CD14-positive monocyte (primary cell): ENCODE results near the gene SEPTIN8. TPM values are rescaled to one million over a fixed set of nuclear protein-coding genes. Genes with fewer than 3 reads are reported as not detected.

Experiments
- DNase-seq, 3 donors: peaks; one replicate each; pipeline ENCODE4 v3.0.0-alpha.2; 2011 to 2022
- H2AFZ ChIP-seq: 2 replicates; pipeline ENCODE4 v1.6.0; 2012; ENCODE audit warnings: mild to moderate bottlenecking, low read depth, low read length, inconsistent platforms; ENCODE audit not compliant: insufficient read depth, poor library complexity, severe bottlenecking
- H3K27ac ChIP-seq, 2 donors: 1 replicate in 1 of 2; 2 replicates in 1 of 2; pipeline ENCODE4 v1.5.1; 2012 to 2013; ENCODE audit warnings: low read length in 2 of 2, control low read depth in 1 of 2, inconsistent platforms in 1 of 2, low read depth in 1 of 2, mild to moderate bottlenecking in 1 of 2
- H3K27me3 ChIP-seq, 2 donors: one replicate each; pipeline versions ENCODE4 v1.6.0 to v1.6.1; 2011 to 2013; ENCODE audit warnings: low read length in 2 of 2; ENCODE audit not compliant: control insufficient read depth in 2 of 2, insufficient read depth in 2 of 2
- H3K36me3 ChIP-seq, 2 donors: replicated peaks in 1 of 2; 1 replicate in 1 of 2; 2 replicates in 1 of 2; pipeline versions ENCODE4 v1.5.1 to v1.6.1; 2012 to 2013; ENCODE audit warnings: low read length in 2 of 2, control low read depth in 1 of 2, inconsistent platforms in 1 of 2, mild to moderate bottlenecking in 1 of 2; ENCODE audit not compliant: insufficient read depth in 2 of 2, control insufficient read depth in 1 of 2
- H3K4me1 ChIP-seq, 2 donors: 1 replicate in 1 of 2; 2 replicates in 1 of 2; pipeline versions ENCODE4 v1.5.1 to v1.6.1; 2012 to 2013; ENCODE audit warnings: low read length in 2 of 2, control low read depth in 1 of 2, inconsistent platforms in 1 of 2, mild to moderate bottlenecking in 1 of 2, moderate library complexity in 1 of 2; ENCODE audit not compliant: insufficient read depth in 2 of 2, control insufficient read depth in 1 of 2
- H3K4me2 ChIP-seq: replicated peaks from 2 replicates; pipeline ENCODE3; 2012; ENCODE audit warnings: low read length, moderate library complexity, mild to moderate bottlenecking; ENCODE audit not compliant: poor library complexity, severe bottlenecking; ENCODE audit errors: extremely low read depth
- H3K4me3 ChIP-seq, 3 experiments: fragments of 200-600 bp in 1 of 3; sonication (generic) in 1 of 3; replicated peaks in 1 of 3; 1 replicate in 2 of 3; 2 replicates in 1 of 3; pipeline ENCODE4 v1.5.1; 2011 to 2013; ENCODE audit warnings: low read length in 3 of 3, mild to moderate bottlenecking in 3 of 3, control low read depth in 2 of 3, low read depth in 2 of 3, inconsistent platforms in 1 of 3, moderate library complexity in 1 of 3
- H3K79me2 ChIP-seq: 2 replicates; pipeline ENCODE4 v1.6.0; 2012; ENCODE audit warnings: mild to moderate bottlenecking, control low read depth, inconsistent platforms, low read length, moderate library complexity; ENCODE audit not compliant: insufficient read depth
- H3K9ac ChIP-seq: 2 replicates; pipeline ENCODE4 v1.6.0; 2017; ENCODE audit warnings: low read length, mild to moderate bottlenecking; ENCODE audit not compliant: insufficient read depth, poor library complexity, severe bottlenecking
- H3K9me3 ChIP-seq, 2 donors: replicated peaks in 1 of 2; 1 replicate in 1 of 2; 2 replicates in 1 of 2; pipeline versions ENCODE4 v1.5.1 to v1.6.1; 2012 to 2013; ENCODE audit warnings: low read length in 2 of 2, control low read depth in 1 of 2; ENCODE audit not compliant: control insufficient read depth in 1 of 2, insufficient read depth in 1 of 2
- H4K20me1 ChIP-seq: 2 replicates; pipeline ENCODE4 v1.6.0; 2012; ENCODE audit warnings: mild to moderate bottlenecking, low read length, control low read depth, moderate library complexity; ENCODE audit not compliant: insufficient read depth
- H3K27ac Mint-ChIP-seq, 7 donors: one replicate each; pipeline ENCODE4 v1.8.0; 2020; ENCODE audit warnings: mild to moderate bottlenecking in 7 of 7, mixed read lengths in 7 of 7, moderate library complexity in 6 of 7, inconsistent platforms in 2 of 7
- H3K27me3 Mint-ChIP-seq, 3 donors: one replicate each; pipeline ENCODE4 v1.8.0; 2021 to 2022; ENCODE audit warnings: low read depth in 3 of 3, mild to moderate bottlenecking in 3 of 3, mixed read lengths in 3 of 3, moderate library complexity in 3 of 3, inconsistent platforms in 1 of 3
- H3K36me3 Mint-ChIP-seq, 2 donors: one replicate each; pipeline ENCODE4 v1.8.0; 2020; ENCODE audit warnings: mixed read lengths in 2 of 2, inconsistent platforms in 1 of 2, mild to moderate bottlenecking in 1 of 2
- H3K4me1 Mint-ChIP-seq: one replicate; pipeline ENCODE4 v1.8.0; 2020; ENCODE audit warnings: mild to moderate bottlenecking, mixed read lengths
- H3K4me3 Mint-ChIP-seq, 2 donors: one replicate each; pipeline ENCODE4 v1.8.0; 2020; ENCODE audit warnings: mild to moderate bottlenecking in 2 of 2, mixed read lengths in 2 of 2, moderate library complexity in 1 of 2
- H3K9me3 Mint-ChIP-seq, 7 donors: one replicate each; pipeline ENCODE4 v1.8.0; 2020 to 2022; ENCODE audit warnings: mixed read lengths in 7 of 7, mild to moderate bottlenecking in 6 of 7, moderate library complexity in 6 of 7, inconsistent platforms in 2 of 7
- WGBS: methylation state at CpG from one replicate; pipeline ENCODE4 v1.1.5; 2013; ENCODE audit warnings: missing lambda C conversion rate; ENCODE audit not compliant: insufficient coverage; 5-methylcytosine and 5-hydroxymethylcytosine counted together
- intact Hi-C, 2 donors: fragments of 100-400 bp; cut with micrococcal nuclease; formaldehyde crosslinking; loops; one replicate each; pipeline versions ENCODE4 v1.15.0 to v1.15.1; 2023
- polyA plus RNA-seq, 3 donors: library from polyadenylated mRNA; depleted of rRNA in 1 of 3; unstranded in 2 of 3; stranded (reverse) in 1 of 3; fragments of 300-500 nt in 2 of 3; fragments of >200 nt in 1 of 3; fragmentation: Illumina TruSeq in 2 of 3; gene quantifications; 1 replicate in 2 of 3; 2 replicates in 1 of 3; pipeline ENCODE4 v1.2.3, GENCODE V29; 2012 to 2021
- TF ChIP-seq, protein P1 (sequence below): fragments of 200-600 bp; IDR thresholded peaks from one replicate; pipeline ENCODE4 v1.8.0; 2022; ENCODE audit warnings: antibody characterized with exemption, mild to moderate bottlenecking

The SEPTIN8 gene
- polyA plus RNA-seq, 3 donors = 0.36 to 5.0 (median 0.54) TPM

DNA sequence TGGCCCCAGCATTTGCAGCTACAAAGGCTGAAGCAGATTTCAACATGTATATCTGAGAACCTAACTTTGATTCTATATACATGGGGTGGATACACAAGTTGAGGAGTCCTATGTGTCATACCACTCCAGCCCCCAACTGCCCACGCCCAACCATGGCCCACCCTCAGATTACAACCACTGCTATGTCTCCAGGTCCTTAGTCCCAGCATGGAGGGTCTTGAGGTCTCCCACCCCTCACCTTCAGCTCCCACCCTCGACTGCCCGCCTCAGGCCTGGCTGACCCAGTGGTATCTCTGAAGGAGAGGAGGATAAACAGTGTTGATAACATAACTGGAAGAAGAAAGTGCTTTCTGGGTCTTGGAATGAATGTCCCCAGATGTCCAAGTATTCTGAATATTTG lies 44.3 kb upstream of the SEPTIN8 start:
- Histone ChIP-seq H3K4me2 (no peak overlapping the region), H3K36me3 (peaks cover 0 to 18% of the 10 kb centered on the region in 2 donors), H3K4me3 (no peak overlapping the region), H3K27me3 (peaks cover 44 to 82% of the 10 kb centered on the region in 2 donors), H4K20me1 (peaks cover 51% of the 10 kb centered on the region), H3K9me3 (peaks cover 0 to 10% of the 10 kb centered on the region in 2 donors), H3K4me1 (peaks cover 12 to 30% of the 10 kb centered on the region in 2 donors), H3K9ac (no peak overlapping the region), H2AFZ (no peak overlapping the region), H3K27ac (no peak overlapping the region), H3K79me2 (no peaks in the 10 kb centered on the region)
- WGBS = 100% methylated on average over 1 of the region's 3 CpGs
- intact Hi-C loops = loop anchor here (2.0 to 10.0 kb wide), 3 partner anchors 317 to 437 kb away; no protein-coding TSS in a partner anchor
- peaks cover 70 to 83% (median 76%) of the 10 kb centered on the region in 3 donors for H3K27me3 Mint-ChIP-seq
- H3K27ac Mint-ChIP-seq = no peak overlapping the region
- TF ChIP-seq, protein P1, sequence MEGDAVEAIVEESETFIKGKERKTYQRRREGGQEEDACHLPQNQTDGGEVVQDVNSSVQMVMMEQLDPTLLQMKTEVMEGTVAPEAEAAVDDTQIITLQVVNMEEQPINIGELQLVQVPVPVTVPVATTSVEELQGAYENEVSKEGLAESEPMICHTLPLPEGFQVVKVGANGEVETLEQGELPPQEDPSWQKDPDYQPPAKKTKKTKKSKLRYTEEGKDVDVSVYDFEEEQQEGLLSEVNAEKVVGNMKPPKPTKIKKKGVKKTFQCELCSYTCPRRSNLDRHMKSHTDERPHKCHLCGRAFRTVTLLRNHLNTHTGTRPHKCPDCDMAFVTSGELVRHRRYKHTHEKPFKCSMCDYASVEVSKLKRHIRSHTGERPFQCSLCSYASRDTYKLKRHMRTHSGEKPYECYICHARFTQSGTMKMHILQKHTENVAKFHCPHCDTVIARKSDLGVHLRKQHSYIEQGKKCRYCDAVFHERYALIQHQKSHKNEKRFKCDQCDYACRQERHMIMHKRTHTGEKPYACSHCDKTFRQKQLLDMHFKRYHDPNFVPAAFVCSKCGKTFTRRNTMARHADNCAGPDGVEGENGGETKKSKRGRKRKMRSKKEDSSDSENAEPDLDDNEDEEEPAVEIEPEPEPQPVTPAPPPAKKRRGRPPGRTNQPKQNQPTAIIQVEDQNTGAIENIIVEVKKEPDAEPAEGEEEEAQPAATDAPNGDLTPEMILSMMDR = no peak
- H3K4me3 Mint-ChIP-seq = no peak overlapping the region
- no peak for DNase-seq
- H3K36me3 Mint-ChIP-seq = peaks cover 13 to 19% of the 10 kb centered on the region in 2 donors
- H3K9me3 Mint-ChIP-seq = peaks cover 0 to 23% (median 10%) of the 10 kb centered on the region in 7 donors
- H3K4me1 Mint-ChIP-seq = peaks cover 28% of the 10 kb centered on the region

DNA sequence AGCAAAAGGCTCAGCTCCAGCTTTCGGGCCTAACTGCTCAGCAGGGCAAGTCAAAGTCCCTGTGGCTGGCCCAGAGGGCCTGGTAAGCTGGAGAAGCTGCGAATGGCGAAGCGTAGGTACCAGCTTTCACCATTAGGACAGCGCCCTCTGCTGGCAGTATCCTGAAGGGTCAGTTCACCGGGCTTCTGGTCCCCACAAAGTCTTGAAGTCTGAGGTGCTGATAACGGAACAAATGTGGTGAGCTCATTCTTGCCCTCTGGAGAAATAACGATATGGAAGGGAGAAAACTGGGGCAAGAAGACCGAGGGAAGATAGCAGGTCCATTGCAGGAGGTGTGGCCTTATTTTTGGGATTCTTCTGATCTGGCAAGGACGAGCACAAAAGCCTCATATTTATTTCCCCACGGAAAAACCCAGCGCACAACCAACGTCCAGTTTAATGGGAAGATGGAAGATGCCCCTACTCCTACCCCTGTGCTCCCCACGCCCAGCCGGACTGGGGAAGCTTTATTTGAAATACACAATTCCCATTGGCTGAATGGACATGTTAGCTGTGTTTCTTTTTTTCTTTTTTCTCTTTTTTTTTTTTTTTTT lies 43.2 kb upstream of the SEPTIN8 start:
- peaks cover 8 to 20% of the 10 kb centered on the region in 2 donors for H3K4me1 ChIP-seq
- H3K36me3 ChIP-seq = peaks cover 0 to 17% of the 10 kb centered on the region in 2 donors
- Mint-ChIP-seq H3K36me3 (peaks cover 13 to 15% of the 10 kb centered on the region in 2 donors), H3K27me3 (peaks cover 70 to 76% (median 73%) of the 10 kb centered on the region in 3 donors), H3K9me3 (peaks cover 0 to 21% (median 9%) of the 10 kb centered on the region in 7 donors), H3K4me3 (peak overlapping the region; percentile 6 to 90), H3K4me1 (peaks cover 22% of the 10 kb centered on the region), H3K27ac (no peak overlapping the region)
- H3K4me2 ChIP-seq = peak overlapping the region; percentile 57
- H3K27ac ChIP-seq = no peak overlapping the region
- H3K27me3 ChIP-seq = peaks cover 42 to 85% of the 10 kb centered on the region in 2 donors
- H3K9me3 ChIP-seq = peaks cover 0 to 6% of the 10 kb centered on the region in 2 donors
- H2AFZ ChIP-seq = peak overlapping the region; percentile 37
- H3K79me2 ChIP-seq = no peaks in the 10 kb centered on the region
- H4K20me1 ChIP-seq = peaks cover 40% of the 10 kb centered on the region
- H3K9ac ChIP-seq = no peak overlapping the region
- H3K4me3 ChIP-seq = peak overlapping the region in 1 of 3 experiments; percentile 59
- intact Hi-C loops = loop anchor here (2.0 to 10.0 kb wide), 3 partner anchors 315 to 435 kb away; no protein-coding TSS in a partner anchor
- peak; percentile 81 to 90 (median 86) for DNase-seq
- WGBS = 4% methylated on average over 7 of the region's 15 CpGs
- TF ChIP-seq, protein P1 = peak; percentile 89
